Measurements from ENCODE around the gene CFAP54. TPM values are rescaled to one million over a fixed set of nuclear protein-coding genes. Genes with fewer than 3 reads are reported as not detected.

Gene CFAP54
- polyA plus RNA-seq, 3 donors, result not detected

- no peak for TF ChIP-seq CTCF (IDR thresholded peaks at IDR 0.05)
- H3K36me3 ChIP-seq (replicated peaks in 1 of 2; ENCODE audit: control insufficient read depth in 1 of 2, insufficient read depth in 2 of 2, low read length in 2 of 2), result no peaks in the 10 kb centered on the region
- no peak overlapping the region for H2AFZ ChIP-seq (ENCODE audit: insufficient read depth, low read depth, low read length, poor library complexity, severe bottlenecking)
- no peaks in the 10 kb centered on the region for H3K9me3 ChIP-seq (replicated peaks in 1 of 2; ENCODE audit: control insufficient read depth in 1 of 2, insufficient read depth in 1 of 2, low read length in 2 of 2)
- H3K79me2 ChIP-seq (ENCODE audit: insufficient read depth, low read length), result no peaks in the 10 kb centered on the region
- Mint-ChIP-seq H3K4me1 (no peaks in the 10 kb centered on the region), H3K9me3 (peaks cover 4 to 31% (median 12%) of the 10 kb centered on the region in 7 donors), H3K36me3 (no peaks in the 10 kb centered on the region), H3K27ac (no peak overlapping the region), H3K4me3 (no peak overlapping the region), H3K27me3 (ENCODE audit: low read depth in 3 of 3) (no peaks in the 10 kb centered on the region)
- H3K9ac ChIP-seq (ENCODE audit: insufficient read depth, low read length, poor library complexity, severe bottlenecking), result no peak overlapping the region
- DNase-seq, result no peak
- H4K20me1 ChIP-seq (ENCODE audit: insufficient read depth, low read length), result no peaks in the 10 kb centered on the region
- H3K4me1 ChIP-seq (ENCODE audit: control insufficient read depth in 1 of 2, insufficient read depth in 2 of 2, low read length in 2 of 2), result no peaks in the 10 kb centered on the region
- no peak overlapping the region for H3K4me3 ChIP-seq (replicated peaks in 1 of 3; ENCODE audit: low read depth in 2 of 3, low read length in 3 of 3)
- intact Hi-C loops (cut with micrococcal nuclease), result no loop called here
- no peak overlapping the region for H3K27ac ChIP-seq (ENCODE audit: low read depth in 1 of 2, low read length in 2 of 2)
- H3K4me2 ChIP-seq (replicated peaks; ENCODE audit: extremely low read depth, low read length, poor library complexity, severe bottlenecking), result no peak overlapping the region
- H3K27me3 ChIP-seq (ENCODE audit: control insufficient read depth in 2 of 2, insufficient read depth in 2 of 2, low read length in 2 of 2), result no peaks in the 10 kb centered on the region
- WGBS (ENCODE audit: insufficient coverage), result no CpG with 5 or more reads among the region's 1 CpG
These were observed 368.8 kb downstream of the CFAP54 start for GRCh38 chr12:96858162-96858561.

GRCh38 chr12:96861656-96862055 is 372.3 kb downstream of the CFAP54 start:
- H3K79me2 ChIP-seq (ENCODE audit: insufficient read depth, low read length), result no peaks in the 10 kb centered on the region
- intact Hi-C loops (cut with micrococcal nuclease), result no loop called here
- H3K27ac Mint-ChIP-seq, result no peak overlapping the region
- H3K4me2 ChIP-seq (replicated peaks; ENCODE audit: extremely low read depth, low read length, poor library complexity, severe bottlenecking), result no peak overlapping the region
- no peak overlapping the region for H2AFZ ChIP-seq (ENCODE audit: insufficient read depth, low read depth, low read length, poor library complexity, severe bottlenecking)
- H3K4me1 Mint-ChIP-seq, result no peaks in the 10 kb centered on the region
- H3K4me3 ChIP-seq (replicated peaks in 1 of 3; ENCODE audit: low read depth in 2 of 3, low read length in 3 of 3), result no peak overlapping the region
- no peak for TF ChIP-seq CTCF (IDR thresholded peaks at IDR 0.05)
- no peaks in the 10 kb centered on the region for H3K36me3 Mint-ChIP-seq
- no peak overlapping the region for H3K9ac ChIP-seq (ENCODE audit: insufficient read depth, low read length, poor library complexity, severe bottlenecking)
- H3K4me1 ChIP-seq (ENCODE audit: control insufficient read depth in 1 of 2, insufficient read depth in 2 of 2, low read length in 2 of 2), result no peaks in the 10 kb centered on the region
- 100% methylated on average over 1 of the region's 2 CpGs for WGBS (ENCODE audit: insufficient coverage)
- H3K27me3 ChIP-seq (ENCODE audit: control insufficient read depth in 2 of 2, insufficient read depth in 2 of 2, low read length in 2 of 2), result no peaks in the 10 kb centered on the region
- H4K20me1 ChIP-seq (ENCODE audit: insufficient read depth, low read length), result no peaks in the 10 kb centered on the region
- no peaks in the 10 kb centered on the region for H3K9me3 ChIP-seq (replicated peaks in 1 of 2; ENCODE audit: control insufficient read depth in 1 of 2, insufficient read depth in 1 of 2, low read length in 2 of 2)
- H3K4me3 Mint-ChIP-seq, result no peak overlapping the region
- no peaks in the 10 kb centered on the region for H3K36me3 ChIP-seq (replicated peaks in 1 of 2; ENCODE audit: control insufficient read depth in 1 of 2, insufficient read depth in 2 of 2, low read length in 2 of 2)
- peaks cover 3 to 12% (median 8%) of the 10 kb centered on the region in 7 donors for H3K9me3 Mint-ChIP-seq
- no peak overlapping the region for H3K27ac ChIP-seq (ENCODE audit: low read depth in 1 of 2, low read length in 2 of 2)
- DNase-seq, result no peak
- H3K27me3 Mint-ChIP-seq (ENCODE audit: low read depth in 3 of 3), result peaks cover 0 to 2% (median 2%) of the 10 kb centered on the region in 3 donors

Data from CD14-positive monocyte (primary cell).